ENCODE measurements around the gene PLEKHF1. TPM values are rescaled to one million over a fixed set of nuclear protein-coding genes. Genes with fewer than 3 reads are reported as not detected.
A peak's percentile ranks its signal among the peaks of the same experiment; 100 is the strongest.

PLEKHF1 gene
- total and polyA plus RNA-seq, 4 donors: 9.9 to 17.5 (median 14.0) TPM

DNA sequence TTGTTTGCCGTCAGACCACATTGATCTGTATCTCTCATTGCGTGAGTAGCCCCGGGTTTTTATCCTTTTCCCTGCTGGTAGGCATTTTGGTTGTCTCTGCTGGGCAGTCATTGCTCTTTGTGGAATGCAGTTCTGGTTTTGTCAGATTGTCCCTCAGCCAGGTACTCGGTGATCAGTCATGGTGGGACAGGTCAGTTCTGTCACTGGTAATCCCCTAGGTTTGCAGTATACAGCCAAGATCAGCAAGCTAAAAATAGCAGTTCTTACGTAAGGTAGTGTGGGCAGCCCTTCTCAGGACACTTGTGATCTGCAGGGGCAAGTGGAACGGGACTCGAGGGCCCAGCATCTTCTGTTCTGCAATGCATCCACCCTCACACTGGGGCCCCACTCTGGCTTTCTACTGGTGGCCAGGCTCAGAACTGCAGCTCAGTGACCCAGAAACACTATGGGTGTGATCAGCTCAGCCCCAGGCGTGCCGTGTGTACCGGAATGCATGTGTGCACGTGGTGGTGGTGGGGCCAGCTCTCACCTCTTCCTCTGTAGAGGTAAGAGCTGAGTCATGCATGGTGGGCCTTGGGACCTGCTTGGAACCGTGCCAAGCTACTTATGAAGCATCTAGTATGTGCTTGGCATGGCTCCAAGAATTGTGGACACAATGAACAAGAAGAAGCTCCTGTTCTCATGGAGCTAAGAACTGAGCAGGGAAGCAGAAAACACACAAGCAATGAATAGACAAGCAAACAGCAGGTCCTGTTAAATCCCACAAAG, 6.3 kb downstream of the PLEKHF1 start:
- Histone ChIP-seq H3K9me3 (ENCODE audit: control insufficient read depth, low read length) (no peaks in the 10 kb centered on the region), H3K4me1 (ENCODE audit: control insufficient read depth in 1 of 2, insufficient read depth in 2 of 2, low read length in 2 of 2) (no peaks in the 10 kb centered on the region), H3K27me3 (ENCODE audit: control insufficient read depth in 1 of 2, insufficient read depth in 2 of 2, low read length in 1 of 2) (no peaks in the 10 kb centered on the region), H3K27ac (ENCODE audit: low read depth in 1 of 2, low read length in 2 of 2) (no peak overlapping the region), H3K4me3 (ENCODE audit: low read length in 2 of 2) (no peak overlapping the region), H3K36me3 (ENCODE audit: control insufficient read depth in 1 of 2, insufficient read depth in 2 of 2, low read length in 1 of 2) (peaks cover 0 to 16% of the 10 kb centered on the region in 2 donors)
- ATAC-seq (ENCODE audit: low FRiP score) (peak; percentile 1), DNase-seq (peak in 1 of 2 donors; percentile 61)
- WGBS, 2 donors: 24 to 28% methylated on average over 12 of the region's 12 CpGs
- intact Hi-C loops (cut with DNase I): no loop called here

- H3K4me1 ChIP-seq (ENCODE audit: control insufficient read depth in 1 of 2, insufficient read depth in 2 of 2, low read length in 2 of 2): no peaks in the 10 kb centered on the region
- H3K27me3 ChIP-seq (ENCODE audit: control insufficient read depth in 1 of 2, insufficient read depth in 2 of 2, low read length in 1 of 2): no peaks in the 10 kb centered on the region
- no peak overlapping the region for H3K4me3 ChIP-seq (ENCODE audit: low read length in 2 of 2)
- no peaks in the 10 kb centered on the region for H3K9me3 ChIP-seq (ENCODE audit: control insufficient read depth, low read length)
- peaks cover 0 to 16% of the 10 kb centered on the region in 2 donors for H3K36me3 ChIP-seq (ENCODE audit: control insufficient read depth in 1 of 2, insufficient read depth in 2 of 2, low read length in 1 of 2)
- H3K27ac ChIP-seq (ENCODE audit: low read depth in 1 of 2, low read length in 2 of 2): no peak overlapping the region
- intact Hi-C loops (cut with DNase I): no loop called here
- DNase-seq (no peak), ATAC-seq (ENCODE audit: low FRiP score) (no peak)
- WGBS, 2 donors: 93% methylated on average over 8 of the region's 8 CpGs
These were observed 7.2 kb downstream of the PLEKHF1 start for GRCh38 chr19:29672319-29672932.

DNA sequence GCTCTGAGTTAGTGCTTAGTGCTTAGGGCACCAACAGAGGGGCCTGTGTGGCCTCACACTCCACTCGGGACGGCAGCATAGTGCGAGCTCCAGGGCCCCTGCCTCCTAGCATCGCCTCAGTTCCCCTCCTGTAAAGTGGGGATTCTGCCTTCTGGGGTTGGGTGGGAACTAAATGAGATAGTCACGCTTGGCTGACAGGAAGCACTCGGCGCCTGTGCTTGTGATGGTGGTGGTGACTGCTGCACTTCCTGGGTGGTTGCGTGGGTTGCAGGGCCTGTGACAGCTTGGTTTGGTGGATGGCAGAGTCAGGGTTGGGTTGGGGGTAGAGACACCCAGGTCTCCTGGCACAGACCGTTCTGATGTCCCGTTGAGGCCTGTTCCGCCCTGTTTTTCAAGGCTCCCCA, 7.7 kb downstream of the PLEKHF1 start:
- Histone ChIP-seq H3K4me1 (ENCODE audit: control insufficient read depth in 1 of 2, insufficient read depth in 2 of 2, low read length in 2 of 2) (no peaks in the 10 kb centered on the region), H3K27ac (ENCODE audit: low read depth in 1 of 2, low read length in 2 of 2) (no peak overlapping the region), H3K27me3 (ENCODE audit: control insufficient read depth in 1 of 2, insufficient read depth in 2 of 2, low read length in 1 of 2) (no peaks in the 10 kb centered on the region), H3K4me3 (ENCODE audit: low read length in 2 of 2) (no peak overlapping the region), H3K36me3 (ENCODE audit: control insufficient read depth in 1 of 2, insufficient read depth in 2 of 2, low read length in 1 of 2) (peaks cover 0 to 16% of the 10 kb centered on the region in 2 donors), H3K9me3 (ENCODE audit: control insufficient read depth, low read length) (no peaks in the 10 kb centered on the region)
- 91% methylated on average over 11 of the region's 11 CpGs for WGBS, 2 donors
- ATAC-seq (ENCODE audit: low FRiP score) (no peak), DNase-seq (no peak)
- intact Hi-C loops (cut with DNase I): no loop called here

GRCh38 chr19:29673451-29674371, 8.4 kb downstream of the PLEKHF1 start:
- Histone ChIP-seq H3K27ac (ENCODE audit: low read depth in 1 of 2, low read length in 2 of 2) (no peak overlapping the region), H3K27me3 (ENCODE audit: control insufficient read depth in 1 of 2, insufficient read depth in 2 of 2, low read length in 1 of 2) (no peaks in the 10 kb centered on the region), H3K4me1 (ENCODE audit: control insufficient read depth in 1 of 2, insufficient read depth in 2 of 2, low read length in 2 of 2) (no peaks in the 10 kb centered on the region), H3K36me3 (ENCODE audit: control insufficient read depth in 1 of 2, insufficient read depth in 2 of 2, low read length in 1 of 2) (peaks cover 0 to 16% of the 10 kb centered on the region in 2 donors), H3K4me3 (ENCODE audit: low read length in 2 of 2) (no peak overlapping the region), H3K9me3 (ENCODE audit: control insufficient read depth, low read length) (no peaks in the 10 kb centered on the region)
- ATAC-seq (ENCODE audit: low FRiP score) (no peak), DNase-seq (no peak)
- WGBS, 2 donors: 95 to 96% methylated on average over 56 to 57 of the region's 57 CpGs
- intact Hi-C loops (cut with DNase I): no loop called here

DNA sequence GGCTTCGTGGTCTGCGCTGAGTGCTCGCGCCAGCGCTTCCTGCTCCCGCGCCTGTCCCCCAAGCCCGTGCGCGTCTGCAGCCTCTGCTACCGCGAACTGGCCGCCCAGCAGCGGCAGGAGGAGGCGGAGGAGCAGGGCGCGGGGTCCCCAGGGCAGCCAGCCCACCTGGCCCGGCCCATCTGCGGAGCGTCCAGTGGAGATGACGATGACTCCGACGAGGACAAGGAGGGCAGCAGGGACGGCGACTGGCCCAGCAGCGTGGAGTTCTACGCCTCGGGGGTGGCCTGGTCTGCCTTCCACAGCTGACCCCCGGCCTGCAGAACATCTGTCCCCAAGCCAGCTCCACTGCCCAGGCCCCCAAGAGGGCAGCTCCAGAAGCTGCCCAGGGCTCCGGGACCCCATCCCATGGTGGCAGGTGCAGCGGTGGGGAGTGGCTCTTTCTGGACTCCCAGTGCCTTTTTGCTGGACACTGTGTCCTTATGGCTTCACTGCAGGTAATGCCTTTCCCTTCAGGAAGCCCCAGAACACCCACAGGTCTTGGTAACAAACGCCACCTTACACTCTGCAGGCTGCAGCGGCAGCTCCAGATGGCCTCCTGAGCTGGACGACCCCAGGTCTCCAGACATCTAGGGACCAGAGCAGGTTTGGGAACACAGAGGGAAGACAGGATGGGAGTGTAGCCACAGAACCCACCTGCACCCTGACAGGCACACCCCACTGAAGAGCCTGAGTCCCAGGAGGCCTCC, 9.3 kb downstream of the PLEKHF1 start:
- Histone ChIP-seq H3K4me1 (ENCODE audit: control insufficient read depth in 1 of 2, insufficient read depth in 2 of 2, low read length in 2 of 2) (no peaks in the 10 kb centered on the region), H3K4me3 (ENCODE audit: low read length in 2 of 2) (no peak overlapping the region), H3K27ac (ENCODE audit: low read depth in 1 of 2, low read length in 2 of 2) (no peak overlapping the region), H3K36me3 (ENCODE audit: control insufficient read depth in 1 of 2, insufficient read depth in 2 of 2, low read length in 1 of 2) (peaks cover 0 to 16% of the 10 kb centered on the region in 2 donors), H3K9me3 (ENCODE audit: control insufficient read depth, low read length) (no peaks in the 10 kb centered on the region), H3K27me3 (ENCODE audit: control insufficient read depth in 1 of 2, insufficient read depth in 2 of 2, low read length in 1 of 2) (no peaks in the 10 kb centered on the region)
- ATAC-seq (ENCODE audit: low FRiP score): no peak
- intact Hi-C loops (cut with DNase I): no loop called here
- WGBS, 2 donors: 94 to 95% methylated on average over 34 of the region's 34 CpGs
- DNase-seq: no peak

DNA sequence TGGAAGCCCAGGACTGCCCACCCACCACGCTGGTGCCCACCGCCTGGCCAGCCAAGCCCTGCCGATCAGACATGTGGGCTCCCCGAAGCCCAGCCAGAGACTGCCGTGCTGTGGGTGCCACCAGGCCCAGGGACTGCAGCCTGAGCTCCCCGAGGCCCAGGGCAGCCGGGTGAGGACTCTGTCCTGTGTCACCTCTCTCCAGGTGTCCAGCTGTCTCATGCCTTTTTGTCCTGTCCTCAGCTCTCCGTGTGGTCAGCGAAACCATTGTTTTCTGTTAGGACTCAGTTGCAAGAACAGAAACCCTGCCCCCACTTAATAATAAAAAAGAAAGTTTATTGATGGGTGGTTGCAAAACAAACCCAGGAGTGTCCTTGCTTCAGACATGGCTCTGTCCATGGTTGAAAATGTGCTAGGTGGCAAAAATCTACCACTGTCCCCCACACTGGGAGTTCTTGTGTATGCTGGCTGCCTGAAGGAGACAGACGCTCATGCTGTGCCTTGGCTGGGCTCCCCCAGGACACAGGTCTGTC, 9.9 kb downstream of the PLEKHF1 start:
- H3K27ac ChIP-seq (ENCODE audit: low read depth in 1 of 2, low read length in 2 of 2): no peak overlapping the region
- 81 to 83% methylated on average over 9 to 10 of the region's 10 CpGs for WGBS, 2 donors
- DNase-seq: no peak

DNA sequence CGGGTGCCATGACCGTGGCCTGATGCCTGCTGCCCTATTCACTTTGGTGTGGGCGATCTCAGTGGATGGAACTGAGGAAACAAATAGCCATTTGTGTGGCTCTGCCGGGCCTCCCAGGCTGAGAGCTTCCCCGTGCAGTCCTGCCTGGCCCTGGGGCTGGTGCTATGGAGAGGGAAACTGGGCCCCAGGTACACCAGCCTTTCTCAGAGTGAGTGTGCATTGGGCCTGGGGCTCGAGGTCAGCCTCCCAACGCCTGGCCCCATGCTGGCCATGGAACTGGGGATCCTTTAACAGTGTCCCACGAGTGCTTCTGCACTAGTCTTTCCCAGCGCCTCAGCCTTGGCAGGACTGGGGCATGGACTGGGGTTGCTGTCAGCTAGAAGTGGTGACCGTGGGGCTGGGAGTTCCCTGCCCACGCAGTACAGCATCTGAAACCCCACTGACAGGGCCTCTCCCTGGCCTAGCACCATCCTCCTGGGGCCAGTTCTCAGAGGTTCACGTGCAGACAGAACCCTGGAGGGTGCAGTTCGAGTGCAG, 10.5 kb downstream of the PLEKHF1 start:
- ATAC-seq (ENCODE audit: low FRiP score) (no peak), DNase-seq (no peak)
- Histone ChIP-seq H3K4me1 (ENCODE audit: control insufficient read depth in 1 of 2, insufficient read depth in 2 of 2, low read length in 2 of 2) (no peaks in the 10 kb centered on the region), H3K27ac (ENCODE audit: low read depth in 1 of 2, low read length in 2 of 2) (no peak overlapping the region), H3K36me3 (ENCODE audit: control insufficient read depth in 1 of 2, insufficient read depth in 2 of 2, low read length in 1 of 2) (peaks cover 0 to 16% of the 10 kb centered on the region in 2 donors), H3K9me3 (ENCODE audit: control insufficient read depth, low read length) (no peaks in the 10 kb centered on the region), H3K27me3 (ENCODE audit: control insufficient read depth in 1 of 2, insufficient read depth in 2 of 2, low read length in 1 of 2) (no peaks in the 10 kb centered on the region), H3K4me3 (ENCODE audit: low read length in 2 of 2) (no peak overlapping the region)
- intact Hi-C loops (cut with DNase I): no loop called here
- 77 to 79% methylated on average over 13 of the region's 13 CpGs for WGBS, 2 donors

More for the DNA sequence above, 9.9 kb downstream of the PLEKHF1 start:
- H3K36me3 ChIP-seq (ENCODE audit: control insufficient read depth in 1 of 2, insufficient read depth in 2 of 2, low read length in 1 of 2): peaks cover 0 to 16% of the 10 kb centered on the region in 2 donors
- no peaks in the 10 kb centered on the region for H3K9me3 ChIP-seq (ENCODE audit: control insufficient read depth, low read length)
- intact Hi-C loops (cut with DNase I): no loop called here
- no peaks in the 10 kb centered on the region for H3K27me3 ChIP-seq (ENCODE audit: control insufficient read depth in 1 of 2, insufficient read depth in 2 of 2, low read length in 1 of 2)
- no peak overlapping the region for H3K4me3 ChIP-seq (ENCODE audit: low read length in 2 of 2)
- ATAC-seq (ENCODE audit: low FRiP score): no peak
- no peaks in the 10 kb centered on the region for H3K4me1 ChIP-seq (ENCODE audit: control insufficient read depth in 1 of 2, insufficient read depth in 2 of 2, low read length in 2 of 2)

DNA sequence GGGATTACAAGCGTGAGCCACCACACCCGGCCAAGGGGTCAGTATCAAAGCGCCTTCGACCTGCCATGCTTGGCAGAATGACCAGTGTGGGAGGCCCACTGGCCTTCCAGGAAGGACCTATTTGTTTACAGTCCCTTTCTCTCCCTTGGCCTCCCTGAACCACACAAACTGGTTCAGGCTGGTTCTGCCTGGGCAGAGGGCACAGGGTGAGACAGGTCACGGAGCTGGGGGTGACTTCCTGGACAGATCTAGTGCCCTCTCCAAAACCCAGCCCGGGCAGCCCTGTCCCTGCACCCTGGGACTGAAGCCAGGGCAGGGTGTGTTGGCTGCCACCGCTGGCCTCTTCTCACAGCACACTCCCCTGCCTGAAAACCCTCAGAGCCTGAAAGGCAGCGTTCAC, 11.3 kb downstream of the PLEKHF1 start:
- ATAC-seq (ENCODE audit: low FRiP score) (no peak), DNase-seq (no peak)
- H3K4me1 ChIP-seq (ENCODE audit: control insufficient read depth in 1 of 2, insufficient read depth in 2 of 2, low read length in 2 of 2): no peaks in the 10 kb centered on the region
- H3K27ac ChIP-seq (ENCODE audit: low read depth in 1 of 2, low read length in 2 of 2): no peak overlapping the region
- H3K4me3 ChIP-seq (ENCODE audit: low read length in 2 of 2): no peak overlapping the region
- WGBS, 2 donors: 26 to 37% methylated on average over 8 of the region's 8 CpGs
- H3K27me3 ChIP-seq (ENCODE audit: control insufficient read depth in 1 of 2, insufficient read depth in 2 of 2, low read length in 1 of 2): no peaks in the 10 kb centered on the region
- H3K36me3 ChIP-seq (ENCODE audit: control insufficient read depth in 1 of 2, insufficient read depth in 2 of 2, low read length in 1 of 2): peaks cover 0 to 16% of the 10 kb centered on the region in 2 donors
- intact Hi-C loops (cut with DNase I): no loop called here
- H3K9me3 ChIP-seq (ENCODE audit: control insufficient read depth, low read length): no peaks in the 10 kb centered on the region
